LHCN-M2 (cell line): ENCODE data around the gene ALDH3B2. TPM values are rescaled to one million over a fixed set of nuclear protein-coding genes. Genes with fewer than 3 reads are reported as not detected.
"Not testable (repeated sequence)": the region's sequence is repeated elsewhere in the genome, so short reads cannot be mapped to it uniquely, and the experiment has no call there.

Source experiments
- DNase-seq: peaks from one replicate; pipeline ENCODE4 v3.0.0-alpha.2; 2012; ENCODE audit warnings: low read depth
- polyA plus RNA-seq: library from polyadenylated mRNA; unstranded; fragments of >200 nt; gene quantifications from one replicate; pipeline ENCODE4 v1.2.1, GENCODE V29; 2012; ENCODE audit warnings: missing spikeins
- total RNA-seq: library from RNA; depleted of rRNA; stranded (reverse); fragments of >200 nt; gene quantifications from 2 replicates; pipeline ENCODE4 v1.2.3, GENCODE V29; 2014; rRNA removed

Gene ALDH3B2, protein sequence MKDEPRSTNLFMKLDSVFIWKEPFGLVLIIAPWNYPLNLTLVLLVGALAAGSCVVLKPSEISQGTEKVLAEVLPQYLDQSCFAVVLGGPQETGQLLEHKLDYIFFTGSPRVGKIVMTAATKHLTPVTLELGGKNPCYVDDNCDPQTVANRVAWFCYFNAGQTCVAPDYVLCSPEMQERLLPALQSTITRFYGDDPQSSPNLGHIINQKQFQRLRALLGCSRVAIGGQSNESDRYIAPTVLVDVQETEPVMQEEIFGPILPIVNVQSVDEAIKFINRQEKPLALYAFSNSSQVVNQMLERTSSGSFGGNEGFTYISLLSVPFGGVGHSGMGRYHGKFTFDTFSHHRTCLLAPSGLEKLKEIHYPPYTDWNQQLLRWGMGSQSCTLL
- total RNA-seq: not detected in 2 replicates
- not detected for polyA plus RNA-seq

DNA sequence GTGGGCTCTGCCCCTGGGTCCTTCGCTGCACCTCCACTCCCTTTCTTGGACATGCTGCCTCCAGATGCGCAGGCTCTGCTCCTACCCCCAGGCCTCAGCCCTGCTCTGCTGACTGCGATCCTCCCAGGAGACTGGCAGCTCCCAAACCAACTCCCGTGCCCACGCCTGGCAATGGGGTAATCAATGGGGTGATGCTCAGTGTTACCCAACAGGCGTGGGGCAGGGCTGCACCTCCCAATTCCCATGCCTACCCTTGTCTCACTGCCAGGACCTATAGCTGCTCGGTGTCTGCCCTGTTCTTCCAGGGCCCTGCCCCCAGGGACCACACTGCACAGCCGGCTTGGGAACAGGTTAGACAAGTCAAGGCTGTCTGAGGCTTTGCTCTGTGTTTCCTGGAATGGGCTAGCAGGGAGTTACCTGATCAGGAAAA lies at the start of gene ALDH3B2:
TSS of gene ALDH3B2 (minus strand) at position 182 of the 430 bp plus-strand sequence. CDS start 7,688 bp downstream, outside the sequence.
- DNase-seq: no peak

DNA sequence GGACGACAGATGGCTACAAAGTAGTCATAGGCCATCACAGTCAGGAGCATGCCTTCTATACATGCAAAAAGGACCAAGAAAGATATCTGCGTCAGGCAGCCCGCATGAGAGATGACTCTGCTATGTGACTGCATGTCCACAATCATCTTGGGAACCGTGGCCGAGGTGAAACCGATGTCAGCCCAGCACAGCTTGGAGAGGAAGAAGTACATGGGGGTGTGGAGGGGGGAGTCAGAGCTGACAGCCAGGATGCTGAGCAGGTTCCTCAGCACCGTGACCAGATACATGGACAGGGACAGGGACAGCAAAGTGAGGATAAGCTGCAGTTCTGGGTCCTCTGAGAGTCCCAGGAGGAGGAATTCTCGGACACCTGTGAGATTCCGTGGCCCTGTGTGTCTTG lies 48.6 kb upstream of the ALDH3B2 start:
- DNase-seq: not testable (repeated sequence)

DNA sequence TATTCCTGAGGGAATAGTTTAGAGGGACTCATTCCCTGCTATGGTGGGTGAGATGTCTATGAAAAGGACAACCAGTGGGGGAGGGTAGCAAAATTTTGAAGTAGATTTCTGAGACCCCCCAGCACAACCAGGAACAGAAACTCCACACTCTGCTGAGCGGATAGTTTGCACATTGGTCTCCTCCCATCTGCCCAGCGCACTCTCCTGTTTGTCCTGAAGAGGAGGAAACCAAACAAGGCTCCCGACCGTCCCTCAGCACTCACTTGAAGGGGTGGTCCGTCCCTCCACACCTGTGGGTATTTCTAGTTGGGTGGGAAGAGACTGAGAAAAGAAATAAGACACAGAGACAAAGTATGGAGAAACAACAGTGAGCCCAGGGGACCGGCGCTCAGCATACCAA lies 41.8 kb upstream of the ALDH3B2 start:
- DNase-seq: not testable (repeated sequence)

DNA sequence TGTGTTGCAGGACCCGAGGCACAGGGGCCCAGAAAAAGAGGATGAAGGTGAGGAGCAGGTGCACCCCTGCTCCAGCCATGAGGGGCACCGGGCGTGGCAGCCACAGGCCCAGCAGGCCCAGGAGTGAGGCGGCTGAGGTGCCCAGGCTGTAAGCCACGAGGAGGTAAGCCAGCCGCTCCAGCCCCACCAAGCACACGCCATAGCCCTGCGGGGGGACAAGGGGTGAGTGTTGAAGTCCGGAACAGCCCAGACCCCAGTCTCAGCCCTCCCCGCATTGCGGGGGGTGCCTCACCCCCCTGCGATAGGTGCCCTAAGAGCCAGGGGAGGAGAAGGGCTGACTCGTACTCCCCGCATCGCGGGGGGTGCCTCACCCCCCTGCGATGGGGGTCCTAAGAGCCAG lies 41.4 kb upstream of the ALDH3B2 start:
- DNase-seq: not testable (repeated sequence)

DNA sequence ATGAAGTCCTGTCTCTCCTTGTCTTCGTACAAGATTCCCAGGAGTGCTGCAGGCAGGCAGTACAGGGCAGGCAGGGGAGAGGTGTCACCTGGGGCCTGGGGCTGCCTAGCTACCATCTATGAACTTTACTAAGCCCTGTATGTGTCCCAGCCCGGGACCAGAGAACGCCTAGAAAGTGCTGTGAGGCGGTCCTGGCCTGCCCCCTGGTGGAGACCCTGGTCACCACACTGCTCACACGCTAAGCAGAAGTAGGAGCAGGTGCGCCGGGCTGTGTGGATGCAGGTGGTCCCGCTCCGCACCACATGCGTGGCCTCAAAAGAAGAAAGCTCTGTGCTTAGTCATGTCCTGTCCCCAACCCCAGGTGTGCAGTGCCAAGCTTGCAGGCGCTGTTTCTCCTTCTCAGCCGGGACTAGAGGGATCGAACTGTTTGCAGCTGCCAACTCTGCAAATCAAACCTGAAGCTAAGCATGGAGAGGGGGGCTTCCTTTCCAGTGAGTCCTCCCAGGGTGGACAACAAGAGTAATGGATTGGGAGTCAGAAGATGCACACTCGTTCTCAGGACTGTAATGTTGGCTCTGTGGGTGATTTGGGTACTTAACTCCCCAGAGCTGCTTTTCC lies 39.6 kb upstream of the ALDH3B2 start:
- DNase-seq: not testable (repeated sequence)

DNA sequence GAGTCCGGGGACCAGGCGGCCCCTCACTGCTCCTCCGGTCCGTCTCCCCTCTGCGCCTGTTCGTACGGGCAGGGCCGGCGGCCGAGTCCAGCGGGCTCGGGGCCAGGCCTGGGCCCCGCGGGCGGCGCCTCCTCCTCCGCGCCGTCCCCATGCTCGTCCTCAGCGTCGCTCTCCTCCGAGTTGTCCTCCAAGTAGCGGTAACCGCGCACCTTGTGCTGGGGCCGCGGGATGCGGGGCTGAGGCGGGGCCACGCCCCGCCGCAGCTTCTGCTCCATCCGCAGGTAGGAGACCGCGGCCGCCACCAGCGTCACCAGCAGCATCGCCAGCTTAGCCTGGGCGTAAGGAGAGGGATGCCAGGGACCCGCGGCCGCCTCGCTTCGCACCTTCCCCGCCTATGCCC lies 37.3 kb upstream of the ALDH3B2 start:
- not testable (repeated sequence) for DNase-seq

DNA sequence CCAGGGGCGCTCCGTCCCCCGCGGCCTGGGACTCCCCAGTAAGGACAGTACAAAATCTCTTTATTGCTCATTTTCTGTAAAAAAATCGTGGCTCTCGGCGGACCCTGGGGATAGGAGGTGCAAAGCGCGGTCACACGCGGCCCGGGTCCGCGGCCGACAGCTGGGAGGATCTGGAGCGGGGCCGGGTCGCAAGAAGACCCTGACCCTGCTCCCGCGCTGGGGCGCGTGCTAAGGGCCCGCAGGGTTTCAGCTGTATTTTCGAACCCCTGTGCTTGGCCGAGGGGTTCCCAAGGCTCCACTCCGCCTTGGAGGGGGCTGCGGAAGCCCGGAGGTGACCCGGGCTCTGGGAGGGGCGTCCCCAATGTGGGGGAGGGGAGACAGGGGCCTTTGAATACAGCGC lies 36.8 kb upstream of the ALDH3B2 start:
- not testable (repeated sequence) for DNase-seq

DNA sequence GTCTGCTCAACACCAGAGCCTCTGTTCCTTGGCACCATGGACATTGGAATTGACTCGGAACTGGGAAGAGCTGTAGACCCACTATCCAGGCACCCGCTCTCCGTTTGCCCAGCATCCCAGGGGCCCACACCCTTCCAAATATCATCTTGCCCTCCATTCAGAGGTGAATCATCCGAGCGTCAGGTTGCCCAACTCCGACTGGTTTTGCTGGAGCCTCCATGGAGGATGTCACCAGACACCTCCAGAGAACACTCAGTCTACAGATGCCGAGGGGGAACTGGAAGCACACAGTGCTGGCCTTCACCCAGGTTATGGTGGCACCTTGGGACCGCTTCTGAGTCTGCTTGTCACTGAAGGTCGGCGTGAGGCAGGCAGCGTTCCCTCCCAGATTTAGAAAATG lies 35.4 kb upstream of the ALDH3B2 start:
- not testable (repeated sequence) for DNase-seq

DNA sequence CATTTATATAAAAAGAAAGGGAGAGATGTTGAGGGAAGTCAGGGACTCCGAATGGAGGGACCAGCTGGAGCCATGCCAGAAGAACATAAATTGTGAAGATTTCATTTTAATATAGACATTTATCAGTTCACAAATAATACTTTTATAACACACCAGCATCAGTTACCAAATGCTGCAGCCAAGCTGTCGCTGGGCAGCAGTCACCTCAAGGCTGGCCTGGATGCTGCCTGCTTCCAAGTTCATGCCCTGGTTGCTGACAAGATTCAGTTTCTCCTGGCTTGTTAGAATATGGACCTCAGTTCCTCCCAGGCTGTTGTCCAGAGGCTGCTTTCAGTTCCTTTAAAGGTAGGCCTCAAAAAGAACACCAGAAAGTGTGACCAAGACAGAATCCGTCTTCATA lies 30.8 kb upstream of the ALDH3B2 start:
- no peak for DNase-seq

DNA sequence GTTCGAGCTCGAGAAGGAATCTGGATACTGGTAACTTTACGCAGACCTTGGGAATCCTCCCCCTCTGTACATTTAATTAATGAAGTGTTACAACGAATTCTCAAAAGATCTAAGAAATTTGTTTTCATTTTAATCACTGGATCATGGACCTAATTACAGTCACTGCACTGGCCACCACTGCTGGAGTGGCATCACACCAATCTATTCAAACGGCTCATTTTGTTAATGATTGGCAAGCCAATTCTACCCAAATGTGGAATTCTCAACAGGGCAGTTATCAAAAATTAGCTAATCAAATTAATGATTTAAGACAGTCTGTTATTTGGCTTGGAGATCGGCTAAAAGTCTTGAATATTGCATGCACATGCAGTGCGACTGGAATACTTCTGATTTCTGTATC lies 30.1 kb upstream of the ALDH3B2 start:
- DNase-seq: no peak

DNA sequence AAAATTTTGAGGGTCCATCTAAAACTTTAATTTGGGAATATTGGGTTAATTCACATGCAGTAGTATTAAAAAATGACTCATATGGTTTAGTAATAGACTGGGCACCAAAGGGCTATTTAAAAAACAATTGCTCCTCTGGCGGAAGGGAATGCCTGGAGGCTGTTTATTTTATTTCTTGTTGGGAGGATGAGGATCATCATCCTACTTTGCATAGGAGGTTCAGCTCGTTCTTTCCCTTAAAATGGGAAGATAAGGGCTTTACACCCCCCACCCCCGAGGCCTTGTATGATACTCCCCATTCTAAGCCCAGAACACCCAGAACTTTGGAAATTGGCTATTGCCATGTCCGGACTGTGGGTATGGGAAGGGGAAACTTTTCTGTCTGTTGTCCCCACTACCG lies 29.3 kb upstream of the ALDH3B2 start:
- DNase-seq: not testable (repeated sequence)

DNA sequence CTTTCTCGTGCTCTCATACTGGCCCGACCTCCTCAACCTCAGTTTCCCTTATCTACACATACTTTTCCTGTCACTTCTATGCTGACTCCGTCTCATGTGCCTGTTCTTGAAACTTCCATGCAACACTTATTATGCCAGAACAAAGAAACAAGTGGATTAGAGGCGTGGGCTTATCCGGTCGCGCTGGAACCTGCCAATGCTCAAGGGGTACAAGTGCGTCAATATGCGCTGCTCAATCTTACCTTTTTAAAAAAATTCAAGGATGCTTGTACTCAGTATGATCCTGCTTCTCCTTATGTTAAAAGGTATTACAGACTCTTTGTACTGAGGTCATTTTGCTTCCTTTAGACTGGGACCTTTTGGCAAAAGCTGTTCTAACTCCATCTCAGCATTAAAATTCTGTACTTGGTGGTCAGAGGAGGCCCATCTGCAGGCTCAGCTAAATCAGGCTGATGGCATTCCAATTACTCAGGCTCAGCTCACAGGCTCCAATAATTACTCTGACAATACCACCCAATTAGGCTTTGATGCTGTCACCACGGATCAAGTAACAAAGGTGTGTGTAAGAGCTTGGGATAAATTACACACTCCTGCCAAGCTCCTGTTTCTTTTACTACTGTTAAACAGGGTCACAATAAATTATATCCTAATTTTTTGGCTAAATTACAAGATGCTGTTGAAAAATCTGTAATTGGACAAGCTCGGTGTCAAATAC lies 26.3 kb upstream of the ALDH3B2 start:
- no peak for DNase-seq

DNA sequence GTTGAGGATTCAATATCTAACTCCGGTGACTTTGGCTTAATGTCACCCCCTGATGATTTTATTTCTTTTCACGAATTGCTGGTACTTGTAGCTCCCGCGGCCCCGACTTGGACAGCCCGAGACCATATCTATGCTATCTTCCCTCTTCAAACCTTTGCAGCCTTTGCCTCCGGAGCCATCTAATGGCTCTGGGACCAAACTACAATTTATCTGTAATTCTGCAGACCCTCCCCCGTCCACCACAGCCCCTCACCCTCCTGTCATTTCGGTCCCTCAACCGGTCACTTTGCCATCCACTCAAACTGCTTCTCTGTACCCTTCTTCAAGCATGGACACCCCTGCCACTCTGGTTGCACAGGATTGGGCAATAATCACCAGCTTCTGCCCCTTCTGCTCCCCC lies 25.7 kb upstream of the ALDH3B2 start:
- DNase-seq: no peak

DNA sequence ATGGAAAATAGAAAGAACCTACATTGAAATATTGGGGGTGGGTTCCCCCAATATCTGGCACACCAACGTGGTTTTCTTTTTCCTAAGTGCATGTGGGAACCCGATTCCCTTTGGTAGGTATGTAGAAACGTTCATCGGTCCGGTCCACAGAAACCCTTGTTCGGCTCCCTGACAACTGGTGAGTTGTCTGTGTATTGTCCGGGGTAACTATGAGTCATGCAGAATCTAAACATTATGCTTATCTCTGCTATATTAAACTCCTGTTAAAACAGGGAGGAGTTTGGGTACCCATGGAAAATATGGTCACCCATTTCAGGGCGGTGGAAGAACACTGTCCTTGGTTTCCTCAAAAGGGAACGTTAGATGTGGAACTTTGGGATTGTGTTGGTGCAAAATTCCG lies 25.1 kb upstream of the ALDH3B2 start:
- DNase-seq: no peak

DNA sequence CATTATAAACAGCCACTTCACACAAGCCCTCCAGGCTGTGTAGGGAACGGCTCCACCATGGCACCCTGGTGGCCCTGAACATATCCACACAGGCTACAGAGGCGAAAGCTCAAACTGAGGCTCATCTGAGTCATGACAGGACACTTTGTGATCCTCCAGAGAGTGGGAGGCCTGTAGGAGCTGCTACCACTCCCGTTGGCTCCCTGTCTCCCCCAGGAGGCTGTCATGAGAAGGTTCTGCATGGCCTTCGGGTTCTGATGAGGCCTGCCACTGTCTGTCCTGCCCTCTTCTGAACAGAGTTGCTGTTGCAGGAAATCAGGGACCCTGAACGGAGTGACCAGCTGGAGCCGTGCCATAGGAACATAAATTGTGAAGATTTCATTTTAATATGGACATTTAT lies 23.8 kb upstream of the ALDH3B2 start:
- peak; percentile 11 for DNase-seq

DNA sequence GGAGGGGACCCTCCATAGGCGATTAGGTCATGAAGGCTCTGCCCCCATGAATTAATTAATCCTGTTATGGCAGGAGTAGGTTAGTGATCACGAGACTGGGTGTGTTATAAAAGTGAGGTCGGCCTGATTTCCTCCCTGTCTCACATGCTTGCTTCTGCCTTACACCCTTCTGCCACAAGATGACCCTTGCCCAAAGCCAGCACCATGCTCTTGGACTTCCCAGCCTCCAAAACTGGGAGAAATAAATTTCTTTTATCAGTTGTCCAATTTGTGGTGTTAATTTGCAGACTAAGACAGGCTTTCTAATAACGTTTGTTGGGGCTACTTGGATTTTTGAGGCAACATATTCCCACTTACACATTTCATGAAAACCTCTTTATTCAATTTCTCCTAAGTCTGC lies 23.4 kb upstream of the ALDH3B2 start:
- DNase-seq: no peak

DNA sequence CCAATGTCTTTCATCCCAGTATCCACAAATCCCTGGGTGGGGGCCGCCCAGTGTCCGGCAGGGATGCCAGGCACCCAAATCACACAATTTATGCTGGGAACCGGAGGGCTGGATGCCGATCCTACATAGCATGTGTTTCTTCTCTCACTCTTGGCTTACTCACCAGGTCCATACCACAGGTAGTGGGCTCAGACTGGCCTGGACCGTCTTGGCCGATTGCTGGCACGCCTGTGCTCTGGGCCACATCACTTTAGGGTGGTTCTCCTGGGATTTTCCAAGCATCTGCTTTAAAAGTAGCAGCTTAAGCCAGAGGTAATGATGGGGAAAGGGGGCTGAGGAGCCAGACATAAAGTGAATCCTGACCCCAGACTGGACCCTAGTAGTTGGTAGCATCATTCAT lies 22.6 kb upstream of the ALDH3B2 start:
- DNase-seq: no peak

DNA sequence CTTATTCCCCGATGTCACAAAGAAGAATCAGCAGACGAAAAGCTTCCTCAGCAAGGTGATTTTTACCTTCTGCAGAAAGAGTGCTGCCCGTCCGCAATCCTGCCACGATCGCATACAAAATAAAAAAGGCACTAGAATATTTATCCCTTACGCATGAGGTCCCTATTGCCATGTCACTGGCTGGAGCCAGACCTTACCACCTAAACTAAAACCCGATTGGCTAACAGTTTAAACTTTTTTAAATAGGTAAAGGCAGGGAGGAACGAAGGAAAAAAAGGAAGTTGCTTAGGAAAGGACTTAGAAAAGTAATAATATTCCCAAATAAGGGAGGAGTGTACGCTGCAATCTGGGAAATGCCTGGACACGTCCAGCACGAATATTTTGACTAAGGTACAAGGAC lies 21.2 kb upstream of the ALDH3B2 start:
- DNase-seq: no peak

DNA sequence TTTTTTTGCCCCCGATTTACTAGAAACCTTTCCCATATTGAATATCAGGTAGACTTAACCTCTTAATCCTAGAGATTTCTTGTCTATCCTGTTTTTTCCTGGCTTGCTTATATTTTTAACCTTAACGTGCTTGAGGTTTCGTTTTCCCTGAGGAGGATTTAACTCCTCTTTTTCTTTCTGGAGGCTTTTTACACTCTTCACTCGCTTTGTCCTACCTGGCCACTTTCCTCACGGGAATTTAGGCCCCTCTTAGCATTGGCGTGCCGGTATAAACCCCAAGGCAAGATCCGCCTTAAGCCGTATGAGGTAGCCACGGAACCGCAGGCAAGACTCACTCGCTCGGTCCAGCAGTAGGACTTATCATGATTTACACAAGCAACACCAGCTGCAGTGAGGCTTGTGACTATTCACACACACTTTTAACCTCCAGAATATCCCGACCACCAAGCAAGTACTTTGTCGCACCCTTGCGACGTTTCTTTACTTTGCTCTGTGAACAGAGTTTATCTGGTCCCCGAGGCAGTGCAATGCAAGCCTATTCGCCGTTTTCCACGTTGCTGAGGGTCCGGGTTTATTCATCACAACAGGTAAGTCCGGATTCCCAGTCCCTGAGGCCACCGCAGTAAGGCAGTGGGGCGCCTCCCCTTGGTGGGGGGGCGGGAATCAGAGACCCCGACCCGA lies 20.6 kb upstream of the ALDH3B2 start:
- no peak for DNase-seq

DNA sequence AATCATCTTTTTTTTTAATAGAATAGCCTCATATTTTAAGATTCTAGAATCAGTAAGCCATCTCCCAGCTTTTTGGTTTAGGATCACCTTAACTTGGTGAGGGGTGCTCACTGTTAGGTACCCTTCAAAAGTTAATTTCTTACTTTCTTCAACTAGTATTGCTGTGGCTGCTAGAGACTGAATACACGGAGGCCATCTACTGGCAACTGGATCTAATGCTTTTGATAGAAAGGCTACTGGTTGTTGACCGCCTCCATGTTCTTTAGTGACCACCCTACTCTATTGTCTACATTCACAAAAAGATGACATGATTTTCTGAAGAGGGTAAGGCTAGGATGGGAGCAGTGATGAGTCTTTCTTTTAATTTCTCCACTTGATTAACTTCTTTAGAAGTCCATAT lies 16.7 kb upstream of the ALDH3B2 start:
- no peak for DNase-seq

DNA sequence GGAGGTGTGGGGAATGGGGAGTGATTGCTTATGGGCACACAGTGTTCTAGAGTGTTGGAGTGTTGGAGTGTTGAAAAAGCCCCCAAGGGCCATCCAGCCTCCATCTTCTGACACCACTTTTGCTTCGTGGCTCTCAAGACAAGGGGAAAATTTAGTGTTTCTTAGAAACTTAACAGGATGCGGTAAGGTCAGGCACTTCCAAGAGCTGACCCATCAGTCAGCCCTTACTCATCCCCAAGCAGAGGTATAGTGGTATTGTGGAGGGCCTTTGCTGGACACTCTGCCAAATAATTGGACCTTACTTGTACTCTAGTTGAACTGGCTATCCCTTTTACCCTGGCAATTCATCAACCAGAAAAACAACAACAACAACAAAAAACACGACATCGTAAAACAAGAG lies 14.8 kb upstream of the ALDH3B2 start:
- no peak for DNase-seq

DNA sequence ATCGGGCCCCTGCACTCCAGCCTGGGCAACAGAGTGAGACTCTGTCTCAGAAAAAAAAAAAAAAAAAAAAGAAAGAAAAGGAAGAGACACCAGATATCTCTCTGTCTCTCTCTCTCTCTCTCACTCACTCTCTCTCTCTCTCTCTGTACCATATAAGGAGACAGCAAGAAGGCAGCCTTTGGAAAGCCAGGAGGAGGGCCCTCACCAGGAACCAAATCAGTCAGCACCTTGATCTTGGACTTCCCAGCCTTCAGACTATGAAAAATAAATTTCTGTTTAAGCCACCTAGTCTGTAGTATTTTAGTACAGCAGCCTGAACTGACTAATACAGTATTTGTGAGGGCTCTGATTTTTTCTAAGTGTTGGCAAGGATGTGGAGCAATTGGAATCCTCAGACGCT lies 13.6 kb upstream of the ALDH3B2 start:
- DNase-seq: no peak
